HepG2 (cell line): Measurements from ENCODE around the gene CHMP5. TPM values are rescaled to one million over a fixed set of nuclear protein-coding genes. Genes with fewer than 3 reads are reported as not detected.
A peak's percentile ranks its signal among the peaks of the same experiment; 100 is the strongest.

Experiments used
- AHR ChIP-seq: IDR thresholded peaks from 2 replicates; pipeline ENCODE4 v1.6.1; 2018; ENCODE audit warnings: missing genetic modification reagents, missing compliant biosample characterization
- ATM ChIP-seq: fragments of 450-650 bp; IDR thresholded peaks from 2 replicates; pipeline ENCODE4 v1.7.1; 2017; ENCODE audit warnings: mild to moderate bottlenecking, borderline replicate concordance
- BCL6 ChIP-seq: IDR thresholded peaks from 2 replicates; pipeline ENCODE4 v1.6.1; 2016; ENCODE audit warnings: missing genetic modification reagents, missing compliant biosample characterization
- GATA4 ChIP-seq: sonication (generic); IDR thresholded peaks from 2 replicates; pipeline ENCODE4 v1.6.1; 2016; ENCODE audit warnings: antibody characterized with exemption, low read depth, borderline replicate concordance
- GTF3A ChIP-seq: sonication (generic); formaldehyde crosslinking; conservative IDR thresholded peaks from 2 replicates; pipeline ENCODE4 v1.4.0; 2020; ENCODE audit warnings: mild to moderate bottlenecking, missing genetic modification reagents
- HOXA9 ChIP-seq: sonication (generic); formaldehyde crosslinking; IDR thresholded peaks from 2 replicates; pipeline ENCODE4 v1.8.1; 2022; ENCODE audit warnings: missing genetic modification reagents, mild to moderate bottlenecking, moderate library complexity, borderline replicate concordance
- KDM1A ChIP-seq: IDR thresholded peaks from 2 replicates; pipeline ENCODE4 v1.6.1; 2016; ENCODE audit warnings: missing compliant biosample characterization
- NCOA2 ChIP-seq: sonication (generic); formaldehyde crosslinking; IDR thresholded peaks from 2 replicates; pipeline ENCODE4 v1.8.0; 2022; ENCODE audit warnings: inconsistent platforms
- PRMT3 ChIP-seq: sonication (generic); formaldehyde crosslinking; IDR thresholded peaks from 2 replicates; pipeline ENCODE4 v1.8.1; 2022; ENCODE audit warnings: low read depth, mild to moderate bottlenecking, moderate library complexity, missing genetic modification reagents, borderline replicate concordance
- REPIN1 ChIP-seq: sonication (generic); formaldehyde crosslinking; IDR thresholded peaks from 2 replicates; pipeline ENCODE4 v1.8.0; 2022; ENCODE audit warnings: missing genetic modification reagents, low read depth, mild to moderate bottlenecking, borderline replicate concordance
- RFX1 ChIP-seq: fragments of 450-650 bp; IDR thresholded peaks from 2 replicates; pipeline ENCODE4 v1.6.1; 2017
- SP140L ChIP-seq: sonication (generic); formaldehyde crosslinking; IDR thresholded peaks from 2 replicates; pipeline ENCODE4 v1.4.0; 2020; ENCODE audit warnings: missing genetic modification reagents, borderline replicate concordance
- SPEN ChIP-seq: sonication (generic); formaldehyde crosslinking; IDR thresholded peaks from 2 replicates; pipeline ENCODE4 v1.5.1; 2020; ENCODE audit warnings: low read depth, mild to moderate bottlenecking, missing genetic modification reagents
- SUZ12 ChIP-seq: fragments of 150-350 bp; IDR thresholded peaks from 2 replicates; pipeline ENCODE4 v1.6.1; 2014; ENCODE audit warnings: low read depth, low read length
- TEAD2 ChIP-seq: sonication (generic); formaldehyde crosslinking; IDR thresholded peaks from 2 replicates; pipeline ENCODE4 v1.9.0; 2021; ENCODE audit warnings: missing genetic modification reagents
- XRCC5 ChIP-seq: fragments of 200-400 bp; formaldehyde crosslinking; optimal IDR thresholded peaks from 2 replicates; pipeline ENCODE3; 2017; ENCODE audit warnings: mild to moderate bottlenecking, low read length
- ZFAT ChIP-seq: sonication (generic); formaldehyde crosslinking; conservative IDR thresholded peaks from 2 replicates; pipeline ENCODE4 v1.8.1; 2023; ENCODE audit warnings: missing genetic modification reagents, inconsistent platforms
- ZNF34 ChIP-seq: sonication (generic); formaldehyde crosslinking; IDR thresholded peaks from 2 replicates; pipeline ENCODE4 v1.4.0; 2020; ENCODE audit warnings: mild to moderate bottlenecking, missing genetic modification reagents, borderline replicate concordance
- ZNF589 ChIP-seq: sonication (generic); formaldehyde crosslinking; conservative IDR thresholded peaks from 2 replicates; pipeline ENCODE4 v1.8.0; 2022; ENCODE audit warnings: mild to moderate bottlenecking, moderate library complexity, missing genetic modification reagents
- polyA plus RNA-seq, 8 experiments: library from polyadenylated mRNA; depleted of rRNA in 3 of 8; stranded (reverse) in 7 of 8; unstranded in 1 of 8; fragments of >200 nt; fragmentation: Illumina TruSeq in 4 of 8; extraction: Trizol in 4 of 8; gene quantifications; 2 replicates each; pipeline versions ENCODE4 v1.2.1 to v1.2.3, GENCODE V29; 2011 to 2016; ENCODE audit warnings: low read depth in 4 of 8, missing spikeins in 1 of 8, mixed read lengths in 1 of 8; ENCODE audit not compliant: insufficient read depth in 1 of 8
- total RNA-seq, 5 experiments: library from RNA; depleted of rRNA; stranded (reverse); fragments of >200 nt; fragmentation: Illumina TruSeq; extraction: Trizol; gene quantifications; 2 replicates each; pipeline ENCODE4 v1.2.3, GENCODE V29; 2016; ENCODE audit warnings: low read depth in 1 of 5
- TF ChIP-seq, protein P1 (sequence below): sonication (generic); formaldehyde crosslinking; IDR thresholded peaks from 2 replicates; pipeline ENCODE4 v1.4.0; 2020; ENCODE audit warnings: missing genetic modification reagents
- TF ChIP-seq, protein P2 (sequence below): IDR thresholded peaks from 2 replicates; pipeline ENCODE4 v1.6.1; 2012; ENCODE audit warnings: low read depth, low read length, improper control_type of control experiment
- TF ChIP-seq, protein P3 (sequence below): sonication (generic); formaldehyde crosslinking; IDR thresholded peaks from 2 replicates; pipeline ENCODE4 v1.4.0; 2020; ENCODE audit warnings: missing genetic modification reagents, mild to moderate bottlenecking, borderline replicate concordance
- TF ChIP-seq, protein P4 (sequence below): sonication (generic); formaldehyde crosslinking; IDR thresholded peaks from 2 replicates; pipeline ENCODE4 v1.4.0; 2020; ENCODE audit warnings: missing genetic modification reagents

The CHMP5 gene
- total and polyA plus RNA-seq, 2 of the 13 experiments (the other 11 are each of a cell fraction or from before 2014, with no cell fraction given), result 46.0 to 57.3 TPM

DNA sequence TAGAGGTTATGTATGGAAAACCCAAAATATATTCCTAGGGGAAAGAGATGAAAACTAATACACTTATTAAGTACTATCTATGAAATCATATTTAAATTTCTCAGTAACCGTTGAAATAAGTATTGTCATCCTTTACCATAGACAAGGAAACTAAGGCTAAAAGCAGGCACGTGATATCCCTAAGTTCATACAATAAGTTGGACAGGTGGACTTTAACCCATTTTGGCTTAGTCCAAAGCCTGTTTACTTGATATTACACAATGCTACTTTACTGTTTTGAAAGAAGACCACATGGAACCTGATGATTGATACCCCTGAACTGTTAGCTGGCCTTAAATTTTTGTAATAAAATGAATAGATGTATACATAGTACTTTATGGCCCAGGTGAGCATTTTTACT, 28.9 kb downstream of the CHMP5 start (continued):
- TF ChIP-seq ATM (no peak), ZFAT (CRISPR knock-in tag) (no peak), NCOA2 (CRISPR knock-in tag) (peak; percentile 55), GATA4 (no peak), KDM1A (CRISPR knock-in tag) (no peak), SPEN (no peak), REPIN1 (CRISPR knock-in tag) (0 out of 2 replicates have a peak, but pooled peaks have one; percentile 37), HOXA9 (CRISPR knock-in tag) (no peak), GTF3A (no peak), SP140L (no peak), ZNF589 (CRISPR knock-in tag) (no peak), SUZ12 (no peak), AHR (CRISPR knock-in tag) (no peak), ZNF34 (CRISPR knock-in tag) (no peak), BCL6 (CRISPR knock-in tag) (peak; percentile 50), XRCC5 (no peak), PRMT3 (CRISPR knock-in tag) (no peak), RFX1 (no peak), TEAD2 (CRISPR knock-in tag) (no peak)
- TF ChIP-seq, protein P1, sequence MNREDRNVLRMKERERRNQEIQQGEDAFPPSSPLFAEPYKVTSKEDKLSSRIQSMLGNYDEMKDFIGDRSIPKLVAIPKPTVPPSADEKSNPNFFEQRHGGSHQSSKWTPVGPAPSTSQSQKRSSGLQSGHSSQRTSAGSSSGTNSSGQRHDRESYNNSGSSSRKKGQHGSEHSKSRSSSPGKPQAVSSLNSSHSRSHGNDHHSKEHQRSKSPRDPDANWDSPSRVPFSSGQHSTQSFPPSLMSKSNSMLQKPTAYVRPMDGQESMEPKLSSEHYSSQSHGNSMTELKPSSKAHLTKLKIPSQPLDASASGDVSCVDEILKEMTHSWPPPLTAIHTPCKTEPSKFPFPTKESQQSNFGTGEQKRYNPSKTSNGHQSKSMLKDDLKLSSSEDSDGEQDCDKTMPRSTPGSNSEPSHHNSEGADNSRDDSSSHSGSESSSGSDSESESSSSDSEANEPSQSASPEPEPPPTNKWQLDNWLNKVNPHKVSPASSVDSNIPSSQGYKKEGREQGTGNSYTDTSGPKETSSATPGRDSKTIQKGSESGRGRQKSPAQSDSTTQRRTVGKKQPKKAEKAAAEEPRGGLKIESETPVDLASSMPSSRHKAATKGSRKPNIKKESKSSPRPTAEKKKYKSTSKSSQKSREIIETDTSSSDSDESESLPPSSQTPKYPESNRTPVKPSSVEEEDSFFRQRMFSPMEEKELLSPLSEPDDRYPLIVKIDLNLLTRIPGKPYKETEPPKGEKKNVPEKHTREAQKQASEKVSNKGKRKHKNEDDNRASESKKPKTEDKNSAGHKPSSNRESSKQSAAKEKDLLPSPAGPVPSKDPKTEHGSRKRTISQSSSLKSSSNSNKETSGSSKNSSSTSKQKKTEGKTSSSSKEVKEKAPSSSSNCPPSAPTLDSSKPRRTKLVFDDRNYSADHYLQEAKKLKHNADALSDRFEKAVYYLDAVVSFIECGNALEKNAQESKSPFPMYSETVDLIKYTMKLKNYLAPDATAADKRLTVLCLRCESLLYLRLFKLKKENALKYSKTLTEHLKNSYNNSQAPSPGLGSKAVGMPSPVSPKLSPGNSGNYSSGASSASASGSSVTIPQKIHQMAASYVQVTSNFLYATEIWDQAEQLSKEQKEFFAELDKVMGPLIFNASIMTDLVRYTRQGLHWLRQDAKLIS (CRISPR knock-in tag), result no peak
- TF ChIP-seq, protein P2, sequence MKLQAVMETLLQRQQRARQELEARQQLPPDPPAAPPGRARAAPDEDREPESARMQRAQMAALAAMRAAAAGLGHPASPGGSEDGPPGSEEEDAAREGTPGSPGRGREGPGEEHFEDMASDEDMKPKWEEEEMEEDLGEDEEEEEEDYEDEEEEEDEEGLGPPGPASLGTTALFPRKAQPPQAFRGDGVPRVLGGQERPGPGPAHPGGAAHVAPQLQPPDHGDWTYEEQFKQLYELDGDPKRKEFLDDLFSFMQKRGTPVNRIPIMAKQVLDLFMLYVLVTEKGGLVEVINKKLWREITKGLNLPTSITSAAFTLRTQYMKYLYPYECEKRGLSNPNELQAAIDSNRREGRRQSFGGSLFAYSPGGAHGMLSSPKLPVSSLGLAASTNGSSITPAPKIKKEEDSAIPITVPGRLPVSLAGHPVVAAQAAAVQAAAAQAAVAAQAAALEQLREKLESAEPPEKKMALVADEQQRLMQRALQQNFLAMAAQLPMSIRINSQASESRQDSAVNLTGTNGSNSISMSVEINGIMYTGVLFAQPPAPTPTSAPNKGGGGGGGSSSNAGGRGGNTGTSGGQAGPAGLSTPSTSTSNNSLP, result peak; percentile 29; the same call in 1 of the 2 replicates
- TF ChIP-seq, protein P3, sequence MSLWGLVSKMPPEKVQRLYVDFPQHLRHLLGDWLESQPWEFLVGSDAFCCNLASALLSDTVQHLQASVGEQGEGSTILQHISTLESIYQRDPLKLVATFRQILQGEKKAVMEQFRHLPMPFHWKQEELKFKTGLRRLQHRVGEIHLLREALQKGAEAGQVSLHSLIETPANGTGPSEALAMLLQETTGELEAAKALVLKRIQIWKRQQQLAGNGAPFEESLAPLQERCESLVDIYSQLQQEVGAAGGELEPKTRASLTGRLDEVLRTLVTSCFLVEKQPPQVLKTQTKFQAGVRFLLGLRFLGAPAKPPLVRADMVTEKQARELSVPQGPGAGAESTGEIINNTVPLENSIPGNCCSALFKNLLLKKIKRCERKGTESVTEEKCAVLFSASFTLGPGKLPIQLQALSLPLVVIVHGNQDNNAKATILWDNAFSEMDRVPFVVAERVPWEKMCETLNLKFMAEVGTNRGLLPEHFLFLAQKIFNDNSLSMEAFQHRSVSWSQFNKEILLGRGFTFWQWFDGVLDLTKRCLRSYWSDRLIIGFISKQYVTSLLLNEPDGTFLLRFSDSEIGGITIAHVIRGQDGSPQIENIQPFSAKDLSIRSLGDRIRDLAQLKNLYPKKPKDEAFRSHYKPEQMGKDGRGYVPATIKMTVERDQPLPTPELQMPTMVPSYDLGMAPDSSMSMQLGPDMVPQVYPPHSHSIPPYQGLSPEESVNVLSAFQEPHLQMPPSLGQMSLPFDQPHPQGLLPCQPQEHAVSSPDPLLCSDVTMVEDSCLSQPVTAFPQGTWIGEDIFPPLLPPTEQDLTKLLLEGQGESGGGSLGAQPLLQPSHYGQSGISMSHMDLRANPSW, result no peak
- TF ChIP-seq, protein P4, sequence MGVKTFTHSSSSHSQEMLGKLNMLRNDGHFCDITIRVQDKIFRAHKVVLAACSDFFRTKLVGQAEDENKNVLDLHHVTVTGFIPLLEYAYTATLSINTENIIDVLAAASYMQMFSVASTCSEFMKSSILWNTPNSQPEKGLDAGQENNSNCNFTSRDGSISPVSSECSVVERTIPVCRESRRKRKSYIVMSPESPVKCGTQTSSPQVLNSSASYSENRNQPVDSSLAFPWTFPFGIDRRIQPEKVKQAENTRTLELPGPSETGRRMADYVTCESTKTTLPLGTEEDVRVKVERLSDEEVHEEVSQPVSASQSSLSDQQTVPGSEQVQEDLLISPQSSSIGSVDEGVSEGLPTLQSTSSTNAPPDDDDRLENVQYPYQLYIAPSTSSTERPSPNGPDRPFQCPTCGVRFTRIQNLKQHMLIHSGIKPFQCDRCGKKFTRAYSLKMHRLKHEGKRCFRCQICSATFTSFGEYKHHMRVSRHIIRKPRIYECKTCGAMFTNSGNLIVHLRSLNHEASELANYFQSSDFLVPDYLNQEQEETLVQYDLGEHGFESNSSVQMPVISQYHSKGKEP (CRISPR knock-in tag), result no peak
